CD4-positive, CD25-positive, alpha-beta regulatory T cell (primary cell): ENCODE measurements around the gene DIP2B. TPM values are rescaled to one million over a fixed set of nuclear protein-coding genes. Genes with fewer than 3 reads are reported as not detected.

Experiments
- ATAC-seq, 2 donors: fragments of 150-1000 bp; cut with Tn5 transposase; one replicate each; pipeline ENCODE4 v1.10.0; 2021; ENCODE audit warnings: low read depth in 2 of 2, moderate number of reproducible peaks in 2 of 2, moderate library complexity in 1 of 2
- DNase-seq, 3 donors: peaks; one replicate each; pipeline versions ENCODE4 v3.0.0 to v3.0.0-alpha.2; 2012 to 2022; ENCODE audit warnings: mixed read lengths in 1 of 3
- H3K27ac ChIP-seq: one replicate; pipeline ENCODE4 v1.7.0; 2013; ENCODE audit warnings: mild to moderate bottlenecking, low read length; ENCODE audit not compliant: insufficient read depth, poor library complexity, severe bottlenecking
- H3K27me3 ChIP-seq: one replicate; pipeline ENCODE4 v1.7.0; 2013; ENCODE audit warnings: low read length; ENCODE audit not compliant: control insufficient read depth, insufficient read depth
- H3K36me3 ChIP-seq: one replicate; pipeline ENCODE4 v1.7.0; 2013; ENCODE audit warnings: mild to moderate bottlenecking, low read length, moderate library complexity; ENCODE audit not compliant: control insufficient read depth, insufficient read depth
- H3K4me1 ChIP-seq: 2 replicates; pipeline ENCODE4 v1.7.0; 2013; ENCODE audit warnings: mild to moderate bottlenecking, low read length; ENCODE audit not compliant: insufficient read depth, control insufficient read depth, poor library complexity, severe bottlenecking
- H3K4me3 ChIP-seq: one replicate; pipeline ENCODE4 v1.7.0; 2013; ENCODE audit warnings: low read depth, mild to moderate bottlenecking, low read length, moderate library complexity
- H3K9me3 ChIP-seq, 2 experiments: 1 replicate in 1 of 2; 2 replicates in 1 of 2; pipeline ENCODE4 v1.7.0; 2013; ENCODE audit warnings: low read length in 2 of 2, mild to moderate bottlenecking in 1 of 2, moderate library complexity in 1 of 2; ENCODE audit not compliant: control insufficient read depth in 2 of 2
- H3K27ac Mint-ChIP-seq, 3 donors: one replicate each; pipeline ENCODE4 v1.8.0; 2020 to 2022; ENCODE audit warnings: mild to moderate bottlenecking in 3 of 3, mixed read lengths in 3 of 3, moderate library complexity in 2 of 3
- H3K27me3 Mint-ChIP-seq: one replicate; pipeline ENCODE4 v1.8.0; 2022; ENCODE audit warnings: mild to moderate bottlenecking, mixed read lengths
- H3K36me3 Mint-ChIP-seq: one replicate; pipeline ENCODE4 v1.8.0; 2020; ENCODE audit warnings: mixed read lengths
- H3K4me1 Mint-ChIP-seq, 4 donors: one replicate each; pipeline ENCODE4 v1.8.0; 2020 to 2022; ENCODE audit warnings: mixed read lengths in 4 of 4, mild to moderate bottlenecking in 1 of 4
- H3K4me3 Mint-ChIP-seq, 4 donors: one replicate each; pipeline ENCODE4 v1.8.0; 2020 to 2022; ENCODE audit warnings: mild to moderate bottlenecking in 4 of 4, mixed read lengths in 4 of 4, moderate library complexity in 3 of 4
- H3K9me3 Mint-ChIP-seq, 7 donors: one replicate each; pipeline ENCODE4 v1.8.0; 2020 to 2022; ENCODE audit warnings: mixed read lengths in 7 of 7, mild to moderate bottlenecking in 3 of 7, moderate library complexity in 2 of 7
- polyA plus RNA-seq, 4 donors: library from polyadenylated mRNA; unstranded; fragments of 300-500 nt; fragmentation: Illumina TruSeq; gene quantifications; one replicate each; pipeline ENCODE4 v1.2.3, GENCODE V29; 2021
- total RNA-seq: library from RNA; stranded (reverse); gene quantifications from one replicate; pipeline ENCODE4 v1.2.3, GENCODE V29; 2022

Gene DIP2B
- total and polyA plus RNA-seq, 5 donors from 2014 or later, result 12.2 to 47.5 (median 15.2) TPM

- Mint-ChIP-seq H3K27me3 (no peaks in the 10 kb centered on the region), H3K4me1 (peaks cover 27 to 62% (median 51%) of the 10 kb centered on the region in 4 donors), H3K4me3 (no peak overlapping the region), H3K36me3 (no peaks in the 10 kb centered on the region), H3K9me3 (no peaks in the 10 kb centered on the region), H3K27ac (peak overlapping the region in 1 of 3 donors; percentile 38)
- Histone ChIP-seq H3K36me3 (no peaks in the 10 kb centered on the region), H3K27me3 (no peaks in the 10 kb centered on the region), H3K27ac (no peak overlapping the region), H3K4me1 (peaks cover 25% of the 10 kb centered on the region), H3K4me3 (no peak overlapping the region), H3K9me3 (no peaks in the 10 kb centered on the region)
- DNase-seq, result no peak
- ATAC-seq, result no peak
These were observed 112.9 kb downstream of the DIP2B start for GRCh38 chr12:50617657-50618056.

- H3K4me1 Mint-ChIP-seq, result peaks cover 27 to 75% (median 53%) of the 10 kb centered on the region in 4 donors
- Histone ChIP-seq H3K27me3 (no peaks in the 10 kb centered on the region), H3K4me1 (peaks cover 26% of the 10 kb centered on the region), H3K9me3 (no peaks in the 10 kb centered on the region), H3K36me3 (no peaks in the 10 kb centered on the region), H3K27ac (no peak overlapping the region), H3K4me3 (no peak overlapping the region)
- H3K27ac Mint-ChIP-seq, result peak overlapping the region in 1 of 3 donors; percentile 24
- ATAC-seq (no peak), DNase-seq (no peak)
- H3K4me3 Mint-ChIP-seq, result no peak overlapping the region
- no peaks in the 10 kb centered on the region for H3K27me3 Mint-ChIP-seq
- no peaks in the 10 kb centered on the region for H3K36me3 Mint-ChIP-seq
- H3K9me3 Mint-ChIP-seq, result no peaks in the 10 kb centered on the region
These were observed 114.3 kb downstream of the DIP2B start for GRCh38 chr12:50618864-50619609.

GRCh38 chr12:50619610-50619958, 114.8 kb downstream of the DIP2B start:
- Mint-ChIP-seq H3K27ac (peak overlapping the region in 1 of 3 donors; percentile 24), H3K4me3 (no peak overlapping the region), H3K9me3 (no peaks in the 10 kb centered on the region), H3K4me1 (peaks cover 29 to 80% (median 57%) of the 10 kb centered on the region in 4 donors), H3K27me3 (no peaks in the 10 kb centered on the region), H3K36me3 (no peaks in the 10 kb centered on the region)
- Histone ChIP-seq H3K36me3 (no peaks in the 10 kb centered on the region), H3K27me3 (no peaks in the 10 kb centered on the region), H3K9me3 (no peaks in the 10 kb centered on the region), H3K4me3 (no peak overlapping the region), H3K27ac (no peak overlapping the region), H3K4me1 (peaks cover 31% of the 10 kb centered on the region)
- DNase-seq, result no peak
- ATAC-seq, result no peak

GRCh38 chr12:50620109-50620977, 115.6 kb downstream of the DIP2B start:
- no peaks in the 10 kb centered on the region for H3K36me3 Mint-ChIP-seq
- no peak for ATAC-seq
- H3K36me3 ChIP-seq, result no peaks in the 10 kb centered on the region
- no peaks in the 10 kb centered on the region for H3K27me3 ChIP-seq
- H3K4me1 ChIP-seq, result peaks cover 39% of the 10 kb centered on the region
- H3K27me3 Mint-ChIP-seq, result no peaks in the 10 kb centered on the region
- peak overlapping the region in 2 of 4 donors; percentile 45 to 60 for H3K4me3 Mint-ChIP-seq
- H3K27ac ChIP-seq, result no peak overlapping the region
- no peaks in the 10 kb centered on the region for H3K9me3 Mint-ChIP-seq
- H3K4me3 ChIP-seq, result peak overlapping the region; percentile 7
- no peaks in the 10 kb centered on the region for H3K9me3 ChIP-seq
- DNase-seq, result peak in 1 of 3 donors; percentile 38
- H3K4me1 Mint-ChIP-seq, result peaks cover 34 to 86% (median 61%) of the 10 kb centered on the region in 4 donors
- H3K27ac Mint-ChIP-seq, result peak overlapping the region; percentile 45 to 85 (median 83)

- Mint-ChIP-seq H3K27me3 (no peaks in the 10 kb centered on the region), H3K27ac (peak overlapping the region; percentile 0 to 85 (median 83)), H3K9me3 (no peaks in the 10 kb centered on the region), H3K4me1 (peaks cover 35 to 86% (median 62%) of the 10 kb centered on the region in 4 donors), H3K36me3 (peaks cover under 1% of the 10 kb centered on the region), H3K4me3 (peak overlapping the region in 2 of 4 donors; percentile 65 to 66)
- Histone ChIP-seq H3K36me3 (no peaks in the 10 kb centered on the region), H3K4me1 (peaks cover 45% of the 10 kb centered on the region), H3K9me3 (no peaks in the 10 kb centered on the region), H3K27me3 (no peaks in the 10 kb centered on the region), H3K27ac (no peak overlapping the region), H3K4me3 (peak overlapping the region; percentile 7)
- ATAC-seq, result no peak
- DNase-seq, result peak in 1 of 3 donors; percentile 15
These were observed 116.2 kb downstream of the DIP2B start for GRCh38 chr12:50620978-50621360.

GRCh38 chr12:50621399-50622300, 116.9 kb downstream of the DIP2B start:
- no peaks in the 10 kb centered on the region for H3K27me3 ChIP-seq
- H3K4me3 ChIP-seq, result peak overlapping the region; percentile 40
- peaks cover 48% of the 10 kb centered on the region for H3K4me1 ChIP-seq
- ATAC-seq (peak; percentile 34 to 43), DNase-seq (peak in 1 of 3 donors; percentile 56)
- peaks cover 40 to 86% (median 63%) of the 10 kb centered on the region in 4 donors for H3K4me1 Mint-ChIP-seq
- peaks cover 2% of the 10 kb centered on the region for H3K36me3 ChIP-seq
- peaks cover 4% of the 10 kb centered on the region for H3K36me3 Mint-ChIP-seq
- peak overlapping the region; percentile 41 for H3K27ac ChIP-seq
- peak overlapping the region; percentile 16 to 83 (median 81) for H3K27ac Mint-ChIP-seq
- H3K4me3 Mint-ChIP-seq, result peak overlapping the region in 3 of 4 donors; percentile 55 to 66 (median 65)
- H3K9me3 ChIP-seq, result no peaks in the 10 kb centered on the region
- H3K27me3 Mint-ChIP-seq, result no peaks in the 10 kb centered on the region
- no peaks in the 10 kb centered on the region for H3K9me3 Mint-ChIP-seq
